Muscle of leg (tissue), 9 donors: Measurements from ENCODE around the gene RAI14. TPM values are rescaled to one million over a fixed set of nuclear protein-coding genes. Genes with fewer than 3 reads are reported as not detected.

Experiments used
- polyA plus RNA-seq, 8 donors: library from polyadenylated mRNA; unstranded; fragments of 120-200 nt; gene quantifications; one replicate each; pipeline versions ENCODE4 v1.2.1 to v1.2.3, GENCODE V29; 2013; ENCODE audit warnings: inconsistent platforms in 1 of 8, low replicate concordance in 1 of 8; ENCODE audit not compliant: insufficient read length in 8 of 8, insufficient read depth in 1 of 8
- total RNA-seq: library from RNA; stranded (reverse); fragments of 120-200 nt; gene quantifications from one replicate; pipeline ENCODE4 v1.2.4, GENCODE V29; 2013

Gene RAI14
- total and polyA plus RNA-seq, 9 donors: 15.7 to 40.4 (median 24.3) TPM

Other genes with a start within 250 kb of the RAI14 start
- gene TTC23L, start 182.8 kb downstream of the RAI14 start, total RNA-seq: 0.13 TPM
- under 1 TPM; 0.12 to 0.68 (median 0.23) TPM for gene TTC23L, start 182.8 kb downstream of the RAI14 start, polyA plus RNA-seq